Ovary (tissue), 3 donors: Measurements from ENCODE around the gene MYH9.
A peak's percentile ranks its signal among the peaks of the same experiment; 100 is the strongest.
"Not testable (repeated sequence)": the region's sequence is repeated elsewhere in the genome, so short reads cannot be mapped to it uniquely, and the experiment has no call there.

Experiments used
- CTCF ChIP-seq, 3 donors: fragments of 450-650 bp in 2 of 3; fragments of 200-600 bp in 1 of 3; IDR thresholded peaks; one replicate each; pipeline versions ENCODE4 v1.5.1 to v1.8.0; 2016 to 2022; ENCODE audit warnings: antibody characterized with exemption in 3 of 3, mild to moderate bottlenecking in 1 of 3
- POLR2A ChIP-seq: fragments of 450-650 bp; IDR thresholded peaks from one replicate; pipeline ENCODE4 v1.6.1; 2017; ENCODE audit warnings: antibody characterized with exemption, mild to moderate bottlenecking, moderate library complexity
- donor health status: DM: no; HTN: no; CAD: no.

GRCh38 chr22:36409554-36409910, 21.8 kb upstream of the MYH9 start:
- not testable (repeated sequence) for TF ChIP-seq POLR2A
- TF ChIP-seq CTCF (IDR thresholded peaks at IDR 0.05), result peak in 1 of 3 donors; percentile 40
